Activated naive CD4-positive, alpha-beta T cell treated with anti-CD3 and anti-CD28 coated beads, Interleukin-2, amount 50 U/mL, for 72 hours (primary cell): Measurements from ENCODE around the gene NOS2. TPM values are rescaled to one million over a fixed set of nuclear protein-coding genes. Genes with fewer than 3 reads are reported as not detected.
A peak's percentile ranks its signal among the peaks of the same experiment; 100 is the strongest.

Experiments
- ATAC-seq, 2 donors: fragments of 150-1000 bp; cut with Tn5 transposase; 2 replicates each; pipeline ENCODE4 v1.10.0; 2021; ENCODE audit warnings: mild to moderate bottlenecking in 2 of 2, moderate library complexity in 2 of 2
- DNase-seq, 2 donors: peaks; one replicate each; pipeline ENCODE4 v3.0.0; 2021 to 2022; ENCODE audit warnings: low spot score in 2 of 2
- H3K27ac Mint-ChIP-seq, 2 donors: one replicate each; pipeline ENCODE4 v1.8.0; 2022; ENCODE audit warnings: mild to moderate bottlenecking in 2 of 2, mixed read lengths in 2 of 2
- H3K36me3 Mint-ChIP-seq, 2 donors: one replicate each; pipeline ENCODE4 v1.8.0; 2022; ENCODE audit warnings: mixed read lengths in 2 of 2
- H3K9me3 Mint-ChIP-seq, 2 donors: one replicate each; pipeline ENCODE4 v1.8.0; 2022; ENCODE audit warnings: mixed read lengths in 2 of 2
- total RNA-seq, 2 donors: library from RNA; stranded (reverse); gene quantifications; one replicate each; pipeline ENCODE4 v1.2.3, GENCODE V29; 2022

Gene NOS2
- total RNA-seq, 2 donors from 2014 or later = not detected

DNA sequence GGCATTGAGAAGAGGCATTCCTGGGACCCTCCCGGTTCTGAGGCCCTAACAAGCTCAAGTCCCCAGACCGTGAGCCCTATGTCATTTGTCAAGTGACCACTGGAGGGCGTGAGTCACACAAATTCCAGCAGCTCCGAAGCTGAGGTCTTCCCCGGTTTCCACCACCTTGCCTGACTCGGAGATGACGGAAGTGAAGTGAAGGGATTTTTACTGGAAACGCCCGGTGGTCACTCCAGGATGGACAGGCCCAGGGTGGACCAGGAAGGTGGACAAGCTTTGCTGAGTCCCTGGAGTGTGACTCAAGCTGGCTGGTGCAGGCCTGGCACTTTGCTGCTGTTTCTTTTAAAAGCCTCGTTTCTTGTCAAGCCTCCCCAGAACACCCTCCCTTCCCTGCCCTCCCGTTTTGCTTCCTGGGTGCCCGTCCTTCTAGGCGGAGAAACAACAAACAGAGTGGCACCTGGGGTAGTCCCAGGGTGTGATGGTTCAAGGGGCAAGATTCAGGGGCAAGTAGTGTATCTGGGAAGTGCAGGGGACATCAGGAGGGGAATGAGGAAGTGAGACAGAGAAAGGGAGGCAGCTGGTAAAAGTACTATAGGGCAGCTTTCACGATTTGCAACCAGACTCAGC is 5.3 kb upstream of the NOS2 start:
- Mint-ChIP-seq H3K9me3 (peaks cover 0 to 4% of the 10 kb centered on the region in 2 donors), H3K36me3 (no peaks in the 10 kb centered on the region), H3K27ac (peak overlapping the region; percentile 96)
- peak; percentile 81 to 82 for DNase-seq
- ATAC-seq = peak; percentile 64 to 76

DNA sequence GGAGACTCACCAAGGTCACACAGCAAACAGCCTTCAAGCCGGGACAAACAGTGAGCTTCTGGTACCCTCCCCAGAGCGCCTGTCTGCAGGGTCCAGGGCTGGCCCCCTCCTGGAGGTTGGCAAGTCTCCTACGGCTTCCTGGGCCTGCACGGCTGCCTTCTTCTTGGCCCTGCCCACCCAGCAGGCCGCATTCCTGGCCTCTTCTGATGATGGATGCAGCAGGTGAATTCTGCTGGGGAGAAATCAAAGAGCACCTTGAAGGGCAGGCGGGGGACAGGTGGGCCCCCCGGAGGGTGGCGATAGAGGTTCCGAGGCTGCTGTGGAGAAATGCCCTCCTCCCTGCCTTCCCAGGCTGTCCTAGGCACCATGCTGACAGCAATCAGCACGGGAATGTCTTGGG is 3.8 kb upstream of the NOS2 start:
- no peaks in the 10 kb centered on the region for H3K36me3 Mint-ChIP-seq
- no peak for DNase-seq
- H3K27ac Mint-ChIP-seq = no peak overlapping the region
- H3K9me3 Mint-ChIP-seq = peaks cover 0 to under 1% of the 10 kb centered on the region in 2 donors
- no peak for ATAC-seq

DNA sequence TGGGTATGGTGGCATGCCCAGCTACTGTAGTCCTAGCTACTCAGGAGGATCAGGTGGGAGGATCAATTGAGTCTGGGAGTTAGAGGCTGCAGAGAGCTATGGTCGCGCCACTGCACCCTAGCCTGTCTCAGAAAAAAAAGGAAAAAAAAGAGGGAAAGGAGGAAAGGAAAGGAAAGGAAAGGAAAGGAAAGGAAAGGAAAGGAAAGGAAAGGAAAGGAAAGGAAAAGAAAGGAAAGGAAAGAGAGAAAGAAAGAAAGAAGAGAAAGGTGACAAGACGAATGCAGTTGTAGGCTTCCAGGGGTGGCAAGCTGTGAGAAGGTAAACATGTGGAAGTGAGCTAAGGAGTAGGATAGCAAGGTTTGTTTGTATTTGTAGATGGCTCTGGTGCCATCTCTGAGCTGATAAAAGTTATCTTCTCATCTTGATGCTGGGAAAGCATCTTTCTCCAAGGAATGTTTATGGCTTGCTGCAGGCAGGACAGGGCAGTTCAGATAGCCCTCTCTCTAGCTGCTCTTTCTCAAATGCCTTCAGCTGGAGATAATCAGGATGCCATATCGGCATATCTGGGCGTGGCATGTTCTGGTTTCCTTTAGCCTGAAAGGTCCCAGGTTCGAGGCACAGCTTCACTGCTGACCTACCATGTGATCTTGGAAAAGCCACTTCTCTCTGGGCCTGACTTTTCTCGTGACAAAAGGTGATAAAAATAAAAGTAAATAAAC is 2.8 kb upstream of the NOS2 start:
- DNase-seq = no peak
- Mint-ChIP-seq H3K27ac (no peak overlapping the region), H3K36me3 (no peaks in the 10 kb centered on the region), H3K9me3 (no peaks in the 10 kb centered on the region)
- no peak for ATAC-seq

DNA sequence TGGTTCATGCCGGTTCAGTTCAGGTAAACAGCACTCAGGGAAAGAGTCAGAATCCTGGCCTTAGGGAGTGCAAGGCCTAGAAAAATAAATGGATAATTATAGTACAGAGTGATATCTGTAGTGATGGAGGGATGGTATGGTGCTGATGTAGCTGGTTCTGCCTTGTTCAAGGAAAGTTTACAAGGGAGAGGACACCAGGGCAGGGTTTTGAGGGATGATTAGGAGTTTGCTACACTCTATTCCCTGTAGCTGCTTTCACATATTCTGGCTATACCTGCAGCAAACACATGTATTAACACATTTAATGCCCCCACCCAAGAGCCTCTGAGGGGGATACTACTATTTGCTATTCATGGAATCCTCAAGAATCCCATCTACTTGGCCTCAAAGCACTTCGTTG is 1.7 kb upstream of the NOS2 start:
- DNase-seq (no peak), ATAC-seq (no peak)
- Mint-ChIP-seq H3K9me3 (no peaks in the 10 kb centered on the region), H3K27ac (no peak overlapping the region), H3K36me3 (no peaks in the 10 kb centered on the region)

DNA sequence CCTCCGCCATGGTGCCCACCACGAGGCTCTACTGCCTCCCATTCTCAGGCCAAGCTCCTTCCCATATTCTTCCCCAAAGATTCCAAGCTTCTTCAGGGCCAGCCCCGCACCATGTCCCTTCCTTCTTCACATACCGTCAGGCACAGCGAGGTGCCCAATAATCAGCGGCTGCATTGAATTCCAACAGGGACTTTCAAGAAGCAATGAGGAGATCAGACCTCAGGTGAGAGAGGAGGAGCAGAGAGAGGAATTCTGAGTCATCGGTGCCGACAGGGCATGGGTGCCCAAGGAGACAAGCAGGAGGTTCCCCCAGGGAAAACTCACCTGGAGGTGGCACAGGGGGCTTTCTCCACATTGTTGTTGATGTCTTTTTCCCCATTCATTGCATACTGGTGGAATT is 2.0 kb downstream of the NOS2 start:
- DNase-seq (no peak), ATAC-seq (no peak)
- Mint-ChIP-seq H3K9me3 (no peaks in the 10 kb centered on the region), H3K36me3 (no peaks in the 10 kb centered on the region), H3K27ac (no peak overlapping the region)

DNA sequence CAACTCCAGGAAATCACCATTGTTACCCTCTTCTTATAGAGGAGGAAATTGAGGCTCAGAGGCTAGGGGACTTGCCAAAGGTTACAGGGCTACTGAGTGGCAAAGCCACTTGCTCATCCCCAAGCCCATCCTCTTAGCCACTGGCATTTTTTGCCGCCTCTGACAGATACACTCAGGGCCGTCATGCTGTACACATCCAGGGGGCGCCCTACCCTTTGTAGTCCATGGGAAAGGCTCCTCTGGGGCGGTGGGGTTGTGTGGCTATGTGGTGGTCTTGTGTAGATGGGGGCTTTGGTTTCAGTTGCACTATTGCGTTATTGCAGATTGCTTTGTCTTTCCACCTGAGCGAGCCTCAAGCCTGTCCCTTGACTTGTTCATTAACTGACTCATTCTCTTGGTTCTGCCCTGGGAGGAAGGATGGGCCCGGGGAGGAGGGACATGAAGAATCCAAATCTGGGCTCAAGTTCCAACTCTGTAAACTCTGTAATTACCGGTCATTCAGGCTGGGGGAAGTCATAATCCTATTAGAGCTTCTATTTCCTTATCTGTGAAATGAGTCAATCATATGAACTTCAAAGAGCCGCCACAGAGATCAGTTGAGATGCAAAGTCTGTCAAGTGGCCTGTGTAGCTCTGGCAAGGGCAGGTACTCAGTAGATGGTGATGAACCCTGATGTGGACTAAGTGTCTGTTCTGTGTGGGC is 2.8 kb downstream of the NOS2 start:
- DNase-seq (no peak), ATAC-seq (peak; percentile 22 to 40)
- Mint-ChIP-seq H3K36me3 (no peaks in the 10 kb centered on the region), H3K27ac (no peak overlapping the region), H3K9me3 (no peaks in the 10 kb centered on the region)

DNA sequence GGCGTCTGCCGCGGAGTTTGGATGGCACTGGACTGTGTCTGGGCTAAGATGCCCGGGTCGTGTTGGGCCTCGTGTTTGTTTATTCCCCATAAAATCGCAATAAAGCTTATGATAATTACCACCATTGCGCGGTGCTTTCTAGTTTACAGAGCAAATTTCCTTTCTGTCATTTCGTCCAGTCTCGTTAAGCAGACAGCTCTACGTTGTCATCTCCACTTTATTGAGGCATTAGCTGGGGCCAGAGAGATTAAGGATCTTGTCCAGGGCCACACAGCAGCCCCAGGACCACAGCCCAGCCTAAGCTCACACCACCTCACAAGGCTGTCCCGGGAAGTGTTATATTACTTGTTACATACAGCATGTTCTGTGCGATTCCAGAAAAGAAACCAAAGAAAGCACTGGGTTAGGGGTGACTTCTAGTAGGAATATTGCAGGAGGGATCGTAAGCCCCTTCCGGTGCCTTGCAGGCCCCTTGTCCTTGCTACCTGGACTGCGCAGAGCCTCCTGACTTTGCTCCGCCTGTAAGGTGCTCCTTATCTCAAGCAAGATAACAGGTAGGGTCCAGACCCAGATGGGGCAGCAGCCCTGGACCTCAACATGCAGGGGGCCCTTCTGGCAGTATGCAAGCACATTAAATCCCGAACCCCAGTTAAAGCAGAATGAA is 6.3 kb downstream of the NOS2 start:
- Mint-ChIP-seq H3K9me3 (no peaks in the 10 kb centered on the region), H3K27ac (no peak overlapping the region), H3K36me3 (no peaks in the 10 kb centered on the region)
- DNase-seq (no peak), ATAC-seq (no peak)

DNA sequence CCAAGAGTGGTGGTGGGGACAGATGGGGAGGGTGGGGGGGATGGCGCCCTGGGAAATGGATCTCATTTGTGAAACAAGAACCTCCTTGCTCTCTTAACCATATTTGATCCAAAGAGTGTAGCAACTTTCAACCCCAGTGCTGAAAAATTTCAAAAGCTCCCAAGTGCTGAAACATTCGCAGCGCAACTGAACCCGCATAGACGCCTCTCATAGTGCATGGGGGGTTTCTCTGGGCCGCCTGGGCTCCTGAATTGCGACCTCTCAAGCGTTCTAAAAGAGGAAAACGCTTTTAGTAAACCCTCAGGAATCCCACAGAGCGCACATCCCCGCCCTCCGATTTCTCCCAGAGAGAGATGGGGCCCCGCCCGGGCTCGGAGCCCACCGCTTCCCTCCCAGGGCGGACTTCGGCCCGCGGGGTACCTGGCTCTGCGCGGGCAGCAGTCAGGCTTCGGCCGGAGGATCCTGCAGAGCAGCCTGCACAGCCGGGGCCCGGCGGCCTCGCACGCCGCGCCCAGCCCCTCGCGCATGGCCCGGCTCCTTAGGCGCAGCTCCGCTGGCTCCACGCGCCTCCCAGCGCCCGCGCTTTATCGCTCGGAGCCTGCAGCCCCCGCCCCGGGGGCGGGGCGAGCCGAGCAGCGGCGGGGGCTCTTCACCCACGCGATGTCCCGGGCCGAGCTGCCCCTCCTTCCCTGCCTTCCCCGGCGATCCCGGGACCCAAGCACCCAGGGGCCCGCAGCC is 7.0 kb downstream of the NOS2 start:
- H3K36me3 Mint-ChIP-seq = no peaks in the 10 kb centered on the region
- DNase-seq = no peak
- H3K9me3 Mint-ChIP-seq = no peaks in the 10 kb centered on the region
- no peak overlapping the region for H3K27ac Mint-ChIP-seq
- ATAC-seq = peak in 1 of 2 donors; percentile 61

DNA sequence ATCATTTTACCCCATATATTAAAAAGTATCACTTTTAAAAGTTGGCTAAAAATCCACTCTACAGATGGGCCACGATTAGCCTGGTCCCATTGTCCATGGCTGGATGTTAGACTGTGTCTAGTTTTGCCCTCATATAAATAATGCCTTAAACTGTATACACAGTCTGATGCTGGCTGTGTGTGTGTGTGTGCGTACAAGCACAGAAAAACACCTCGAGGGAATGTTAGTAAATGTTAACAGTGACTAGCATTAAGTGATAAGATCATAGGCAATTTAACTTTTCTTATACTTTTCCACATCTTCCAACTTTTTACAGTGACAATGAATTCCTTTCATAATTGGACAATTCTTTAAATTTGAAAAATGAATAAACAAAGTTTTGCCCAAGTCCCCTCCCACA is 8.2 kb downstream of the NOS2 start:
- Mint-ChIP-seq H3K36me3 (no peaks in the 10 kb centered on the region), H3K27ac (no peak overlapping the region), H3K9me3 (no peaks in the 10 kb centered on the region)
- DNase-seq = no peak
- ATAC-seq = no peak

DNA sequence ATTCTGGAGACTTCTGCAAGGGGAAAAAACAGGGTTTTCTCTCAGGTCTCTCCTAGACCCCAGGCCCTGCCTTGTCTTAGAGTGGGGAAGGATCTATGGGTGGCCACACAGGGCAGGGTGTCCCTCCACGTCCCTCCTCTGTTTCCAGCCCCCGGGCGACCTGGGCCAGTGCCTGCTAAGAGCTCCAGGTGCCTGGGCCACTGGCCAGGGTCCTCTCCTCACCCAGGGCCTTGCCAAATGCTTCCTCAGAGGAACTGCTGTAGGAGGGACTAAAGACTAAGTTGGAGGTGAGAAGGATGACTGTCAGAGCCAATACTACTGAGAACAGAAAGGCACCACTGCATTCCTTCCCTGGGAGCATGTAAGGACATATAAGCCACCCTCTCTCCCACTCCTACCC is 11.4 kb downstream of the NOS2 start:
- DNase-seq (no peak), ATAC-seq (no peak)
- Mint-ChIP-seq H3K36me3 (no peaks in the 10 kb centered on the region), H3K9me3 (no peaks in the 10 kb centered on the region), H3K27ac (no peak overlapping the region)

DNA sequence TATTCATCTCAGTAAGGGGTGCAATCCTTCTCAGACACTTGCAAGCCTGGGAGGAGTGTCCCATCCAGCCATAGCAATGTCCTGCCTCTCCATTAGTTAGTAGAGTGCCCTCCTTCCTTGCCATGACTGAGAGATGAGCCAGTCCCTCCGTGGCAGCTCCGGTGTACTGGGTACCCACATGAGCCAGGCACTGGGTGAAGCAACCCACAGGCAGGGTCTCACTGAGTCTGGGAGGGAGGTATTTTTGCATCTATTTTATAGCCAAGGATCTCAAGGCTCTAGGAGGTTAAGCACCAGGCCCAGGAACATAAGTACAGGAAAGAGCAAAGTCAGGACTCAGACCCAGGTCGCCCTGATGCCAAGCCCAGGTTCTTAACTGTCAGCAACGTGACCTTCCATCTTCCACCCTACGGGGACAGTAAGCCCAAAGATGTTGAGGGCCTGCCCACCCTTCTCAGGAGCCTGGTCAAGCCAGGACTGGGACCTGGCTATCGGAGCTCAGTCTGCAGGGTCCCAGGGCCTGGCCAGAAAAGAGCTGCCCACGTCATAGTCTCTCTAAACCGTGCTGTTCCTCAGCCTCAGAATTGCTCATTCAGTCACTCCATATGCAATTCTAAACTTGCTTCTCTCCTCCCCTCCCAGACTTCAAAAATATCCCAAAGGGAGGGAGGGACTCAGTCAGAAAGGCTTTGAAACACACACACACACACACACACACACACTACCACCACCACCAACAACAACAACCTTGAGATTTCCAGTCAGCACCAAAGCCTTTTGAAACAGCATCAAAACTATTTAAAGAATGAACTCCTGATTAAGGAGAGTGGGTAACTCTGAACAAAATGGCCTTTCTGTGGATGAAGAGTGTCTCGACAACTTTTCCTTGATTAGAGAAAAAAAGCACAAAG is 16.6 kb downstream of the NOS2 start:
- no peak overlapping the region for H3K27ac Mint-ChIP-seq
- no peak for ATAC-seq
- no peak for DNase-seq
- H3K9me3 Mint-ChIP-seq = no peaks in the 10 kb centered on the region
- no peaks in the 10 kb centered on the region for H3K36me3 Mint-ChIP-seq

DNA sequence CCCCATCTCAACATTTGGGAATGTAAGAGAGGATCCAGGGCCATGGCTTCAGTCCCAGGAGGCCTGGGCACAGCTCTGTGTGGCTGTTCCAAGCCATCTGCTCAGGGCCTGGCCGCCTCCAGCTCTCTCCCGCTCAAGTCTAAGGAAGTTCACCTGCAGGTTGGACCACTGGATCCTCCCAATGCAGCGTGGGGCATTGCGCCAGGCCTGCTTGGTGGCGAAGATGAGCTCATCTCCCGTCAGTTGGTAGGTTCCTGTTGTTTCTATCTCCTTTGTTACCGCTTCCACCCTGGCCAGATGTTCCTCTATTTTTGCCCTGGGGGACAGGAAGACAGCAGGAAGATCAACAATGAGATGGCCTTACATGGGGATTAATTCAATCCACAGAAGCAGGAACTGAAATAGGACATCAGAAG is 17.5 kb downstream of the NOS2 start:
- DNase-seq (no peak), ATAC-seq (no peak)
- Mint-ChIP-seq H3K9me3 (no peaks in the 10 kb centered on the region), H3K36me3 (no peaks in the 10 kb centered on the region), H3K27ac (no peak overlapping the region)

DNA sequence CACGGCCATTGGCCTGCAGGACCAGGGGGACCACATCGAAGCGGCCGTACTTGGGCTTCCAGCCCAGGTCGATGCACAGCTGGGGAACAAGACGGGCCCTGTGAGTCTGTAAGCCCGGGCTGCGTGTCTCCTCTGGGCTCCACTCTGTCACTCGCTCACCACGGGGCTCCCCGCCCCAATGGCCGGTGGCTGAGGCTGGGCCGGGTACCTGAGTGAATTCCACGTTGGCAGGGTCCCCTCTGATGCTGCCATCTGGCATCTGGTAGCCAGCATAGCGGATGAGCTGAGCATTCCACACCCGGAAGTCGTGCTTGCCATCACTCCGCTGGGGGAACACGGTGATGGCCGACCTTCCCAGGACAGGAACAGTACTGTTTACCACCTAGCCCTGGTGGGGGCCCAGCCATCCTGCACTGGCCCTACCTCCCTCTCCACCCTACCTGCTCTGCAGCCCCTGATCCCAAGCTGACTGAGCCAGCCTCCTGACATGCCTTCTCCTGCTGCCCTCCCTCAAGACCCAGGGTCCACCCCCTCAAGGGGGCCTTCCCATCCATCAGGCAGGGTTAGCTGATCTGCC is 19.4 kb downstream of the NOS2 start:
- no peaks in the 10 kb centered on the region for H3K9me3 Mint-ChIP-seq
- H3K27ac Mint-ChIP-seq = no peak overlapping the region
- no peak for DNase-seq
- ATAC-seq = no peak
- no peaks in the 10 kb centered on the region for H3K36me3 Mint-ChIP-seq

DNA sequence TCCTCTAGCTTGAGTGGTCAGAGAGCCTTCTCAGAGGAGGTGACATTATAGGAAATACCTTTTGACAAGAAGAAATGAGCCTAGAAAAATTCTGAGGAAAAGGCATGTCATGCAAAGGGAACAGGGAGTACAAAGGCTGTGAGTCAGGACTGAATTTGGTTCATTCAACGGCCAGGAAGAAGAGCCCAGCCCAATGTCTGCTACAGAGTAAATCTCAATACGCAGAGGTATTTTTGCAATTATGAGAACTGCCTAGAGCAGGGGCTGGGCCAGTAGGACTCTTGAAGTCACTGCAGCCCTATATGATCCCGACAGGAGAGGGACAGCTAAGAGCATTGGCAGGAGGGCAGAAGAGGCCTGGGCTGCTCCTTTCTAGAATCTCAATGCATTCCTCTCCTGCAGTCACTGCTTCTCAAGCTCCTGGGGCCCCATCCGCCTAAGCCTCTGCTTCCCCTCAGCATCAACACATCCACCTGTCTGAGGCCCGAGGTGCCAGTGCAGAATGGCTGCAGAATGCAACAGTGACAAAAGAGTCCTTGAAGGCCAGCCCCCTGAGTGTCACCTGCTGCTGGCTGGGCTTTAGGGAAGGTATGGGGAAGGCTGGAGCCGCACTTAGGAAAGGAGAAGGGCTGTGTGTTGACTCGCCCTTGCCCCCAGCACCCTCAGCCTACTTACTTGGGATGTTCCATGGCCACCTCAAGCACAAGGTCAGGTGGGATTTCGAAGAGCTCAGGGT is 20.1 kb downstream of the NOS2 start:
- DNase-seq (no peak), ATAC-seq (no peak)
- no peaks in the 10 kb centered on the region for H3K36me3 Mint-ChIP-seq
- no peak overlapping the region for H3K27ac Mint-ChIP-seq
- no peaks in the 10 kb centered on the region for H3K9me3 Mint-ChIP-seq

DNA sequence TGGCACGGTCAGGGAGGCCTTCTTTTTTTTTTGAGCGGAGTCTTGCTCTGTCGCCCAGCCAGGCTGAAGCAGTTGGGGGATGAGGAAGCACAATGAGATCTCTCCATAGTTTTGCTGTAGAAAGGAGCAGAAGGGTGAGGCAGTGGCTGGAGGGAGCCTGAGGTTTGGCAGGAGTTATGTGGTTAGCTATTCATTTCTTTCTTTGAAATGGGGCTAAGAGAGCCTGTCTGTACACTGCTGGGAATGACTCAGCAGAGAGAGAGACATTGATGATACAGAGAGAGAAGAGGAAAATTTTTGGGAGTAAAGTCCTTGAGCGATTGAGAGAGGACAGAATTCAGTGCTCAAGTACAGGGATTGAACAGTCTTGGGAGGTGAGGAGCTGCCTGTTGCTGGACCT is 22.1 kb downstream of the NOS2 start:
- Mint-ChIP-seq H3K27ac (no peak overlapping the region), H3K9me3 (no peaks in the 10 kb centered on the region), H3K36me3 (no peaks in the 10 kb centered on the region)
- ATAC-seq (peak in 1 of 2 donors; percentile 62), DNase-seq (no peak)
